Dermis lymphatic vessel endothelial cell (primary cell): ENCODE measurements around the gene SMCO4. TPM values are rescaled to one million over a fixed set of nuclear protein-coding genes. Genes with fewer than 3 reads are reported as not detected.

Experiments used
- total RNA-seq: library from RNA; depleted of rRNA; stranded (reverse); fragments of >200 nt; gene quantifications from 2 replicates; pipeline ENCODE4 v1.2.1, GENCODE V29; 2014

The SMCO4 gene, protein sequence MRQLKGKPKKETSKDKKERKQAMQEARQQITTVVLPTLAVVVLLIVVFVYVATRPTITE
- total RNA-seq: 8.4 and 9.9 TPM in 2 replicates

DNA sequence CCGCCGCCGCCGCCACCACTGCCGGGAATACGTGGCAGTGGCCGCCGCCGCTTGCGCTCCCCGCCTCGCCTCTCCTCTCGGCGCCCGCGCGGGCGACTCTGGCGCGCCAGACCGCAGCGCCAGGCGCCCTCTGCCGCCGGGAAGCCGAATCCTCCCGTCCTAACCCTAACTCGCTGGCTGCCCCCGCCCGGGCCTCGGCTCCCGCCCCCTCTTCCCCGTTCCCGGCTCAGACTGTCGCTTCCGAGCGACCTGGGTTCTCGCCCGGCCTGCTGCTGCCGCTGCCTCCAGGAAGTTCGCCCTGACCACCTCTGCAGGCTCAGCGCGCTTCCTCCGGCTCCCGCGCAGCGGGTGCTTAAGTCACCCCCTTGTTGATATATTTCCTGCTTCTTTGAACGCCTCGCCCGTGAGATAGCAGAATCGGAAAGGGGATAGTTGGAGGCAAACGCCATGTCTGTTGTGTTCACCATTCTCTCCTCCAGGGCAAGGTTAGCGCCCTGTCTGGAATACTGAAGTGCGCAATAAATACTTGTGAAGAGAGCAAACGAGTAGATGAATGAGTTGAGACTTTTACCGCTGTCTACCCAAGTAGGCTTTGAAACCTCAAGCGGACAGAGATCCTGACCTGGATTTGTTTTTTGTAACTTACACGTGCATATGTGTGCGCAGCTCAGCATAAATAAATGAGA lies at the start of gene SMCO4:
TSS of gene SMCO4 (minus strand) at position 100 of the 686 bp plus-strand sequence. CDS start 64,202 bp downstream, outside the sequence.

Other genes with a start within 250 kb of the SMCO4 start
- gene DEUP1, start 212.6 kb downstream of the SMCO4 start, total RNA-seq: not detected in 2 replicates
- 12.1 and 14.6 TPM in 2 replicates for gene CEP295, start 118.3 kb upstream of the SMCO4 start, total RNA-seq
- 110 and 112 TPM in 2 replicates for gene TAF1D, start 198.1 kb upstream of the SMCO4 start, total RNA-seq
- 23.6 and 24.8 TPM in 2 replicates for gene C11orf54, start 198.3 kb upstream of the SMCO4 start, total RNA-seq
- gene MED17, start 240.9 kb upstream of the SMCO4 start, total RNA-seq: 21.0 and 34.6 TPM in 2 replicates